Esophagus muscularis mucosa (tissue), 3 donors: ENCODE data around the gene A2M.

Experiments
- POLR2A ChIP-seq: fragments of 450-650 bp; IDR thresholded peaks from one replicate; pipeline ENCODE4 v1.6.1; 2017; ENCODE audit warnings: antibody characterized with exemption, moderate library complexity, mild to moderate bottlenecking, low read depth
- POLR2AphosphoS5 ChIP-seq, 2 donors: sonication (generic); formaldehyde crosslinking; IDR thresholded peaks; one replicate each; pipeline ENCODE4 v1.6.1; 2017; ENCODE audit warnings: antibody characterized with exemption in 2 of 2
- TF ChIP-seq, protein P1 (sequence below), 3 experiments: fragments of 200-600 bp in 2 of 3; fragments of 450-650 bp in 1 of 3; sonication (generic) in 2 of 3; IDR thresholded peaks; one replicate each; pipeline ENCODE4 v1.5.1; 2017 to 2019; ENCODE audit warnings: antibody characterized with exemption in 3 of 3, mild to moderate bottlenecking in 2 of 3, moderate library complexity in 1 of 3

GRCh38 chr12:9068086-9068485, 47.6 kb downstream of the A2M start:
- TF ChIP-seq POLR2AphosphoS5 (IDR thresholded peaks at IDR 0.05) (no peak), POLR2A (no peak)
- TF ChIP-seq, protein P1, sequence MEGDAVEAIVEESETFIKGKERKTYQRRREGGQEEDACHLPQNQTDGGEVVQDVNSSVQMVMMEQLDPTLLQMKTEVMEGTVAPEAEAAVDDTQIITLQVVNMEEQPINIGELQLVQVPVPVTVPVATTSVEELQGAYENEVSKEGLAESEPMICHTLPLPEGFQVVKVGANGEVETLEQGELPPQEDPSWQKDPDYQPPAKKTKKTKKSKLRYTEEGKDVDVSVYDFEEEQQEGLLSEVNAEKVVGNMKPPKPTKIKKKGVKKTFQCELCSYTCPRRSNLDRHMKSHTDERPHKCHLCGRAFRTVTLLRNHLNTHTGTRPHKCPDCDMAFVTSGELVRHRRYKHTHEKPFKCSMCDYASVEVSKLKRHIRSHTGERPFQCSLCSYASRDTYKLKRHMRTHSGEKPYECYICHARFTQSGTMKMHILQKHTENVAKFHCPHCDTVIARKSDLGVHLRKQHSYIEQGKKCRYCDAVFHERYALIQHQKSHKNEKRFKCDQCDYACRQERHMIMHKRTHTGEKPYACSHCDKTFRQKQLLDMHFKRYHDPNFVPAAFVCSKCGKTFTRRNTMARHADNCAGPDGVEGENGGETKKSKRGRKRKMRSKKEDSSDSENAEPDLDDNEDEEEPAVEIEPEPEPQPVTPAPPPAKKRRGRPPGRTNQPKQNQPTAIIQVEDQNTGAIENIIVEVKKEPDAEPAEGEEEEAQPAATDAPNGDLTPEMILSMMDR (IDR thresholded peaks at IDR 0.05) = no peak
